HG03469 (cell line): ENCODE measurements around the gene PTGS1.
"Not testable (repeated sequence)": the region's sequence is repeated elsewhere in the genome, so short reads cannot be mapped to it uniquely, and the experiment has no call there.

ENCODE experiments used
- ATAC-seq: cut with Tn5 transposase; IDR thresholded peaks from one replicate; pipeline ENCODE4 v1.9.1; 2021; ENCODE audit warnings: mild to moderate bottlenecking, moderate library complexity, moderate number of reproducible peaks; ENCODE audit not compliant: unreplicated experiment

Gene PTGS1

DNA sequence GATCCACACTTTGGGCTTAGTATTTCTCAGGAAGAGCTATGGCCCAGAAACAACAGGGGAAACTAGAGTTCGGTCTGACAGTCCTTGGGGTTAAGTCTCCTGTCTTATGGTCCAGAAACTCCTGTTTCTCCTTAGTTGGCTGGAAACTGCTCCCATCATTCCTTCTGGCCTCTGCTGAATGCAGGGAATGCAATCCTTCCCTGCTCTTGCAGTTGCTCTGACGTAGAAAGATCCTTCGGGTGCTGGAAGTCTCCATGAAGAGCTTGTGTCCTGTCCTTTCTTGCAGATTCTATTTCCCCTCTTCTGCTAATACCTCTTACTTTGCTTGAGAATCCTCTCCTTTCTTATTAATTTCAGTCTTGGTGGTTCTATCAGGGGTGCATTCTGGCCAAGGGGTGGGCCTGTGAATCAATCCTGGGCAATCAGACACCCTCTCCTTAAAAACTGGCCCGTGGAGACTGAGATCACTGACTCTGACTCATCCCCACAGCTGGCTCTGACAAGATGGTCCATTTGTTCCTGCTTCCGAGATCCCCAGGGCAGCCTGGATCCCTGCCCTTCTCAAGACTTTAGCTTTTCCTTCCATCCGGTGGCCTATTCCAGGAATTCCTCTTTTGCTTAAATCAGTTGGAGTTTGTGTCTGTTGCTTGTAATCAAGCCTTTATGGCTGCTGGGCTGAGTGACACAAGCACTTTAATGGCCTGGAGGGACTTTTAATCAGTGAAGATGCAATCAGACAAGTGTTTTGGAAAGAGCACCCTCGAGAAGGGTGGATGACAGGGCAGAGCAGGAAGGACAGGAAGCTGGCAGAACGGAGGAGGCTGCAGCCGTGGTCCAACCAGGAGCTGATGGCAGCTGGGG lies 23.7 kb downstream of the PTGS1 start:
- no peak for ATAC-seq

DNA sequence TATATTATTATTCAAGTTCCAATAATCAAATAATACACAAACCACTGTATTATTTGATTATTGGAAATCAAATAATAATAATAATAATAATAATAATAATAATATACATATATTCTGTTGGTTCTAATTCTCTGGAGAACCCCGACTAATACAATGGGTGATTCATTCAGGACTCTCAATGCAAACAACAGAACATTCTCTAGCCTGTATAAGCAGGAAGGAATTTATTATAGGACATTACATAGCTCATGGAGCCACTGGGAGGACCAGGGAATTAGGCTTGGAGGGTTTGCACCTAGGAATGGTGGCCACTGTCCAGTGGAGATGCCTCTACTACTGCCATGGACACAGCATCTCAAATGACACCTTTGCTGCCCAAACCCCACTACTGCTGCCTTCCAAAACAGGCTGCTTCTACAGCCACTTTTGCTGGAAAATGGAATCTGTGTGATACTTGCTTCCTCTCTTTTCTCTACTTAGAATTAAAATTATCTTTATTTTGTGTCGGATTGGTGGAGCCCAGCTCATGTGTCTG lies 25.9 kb downstream of the PTGS1 start:
- no peak for ATAC-seq

DNA sequence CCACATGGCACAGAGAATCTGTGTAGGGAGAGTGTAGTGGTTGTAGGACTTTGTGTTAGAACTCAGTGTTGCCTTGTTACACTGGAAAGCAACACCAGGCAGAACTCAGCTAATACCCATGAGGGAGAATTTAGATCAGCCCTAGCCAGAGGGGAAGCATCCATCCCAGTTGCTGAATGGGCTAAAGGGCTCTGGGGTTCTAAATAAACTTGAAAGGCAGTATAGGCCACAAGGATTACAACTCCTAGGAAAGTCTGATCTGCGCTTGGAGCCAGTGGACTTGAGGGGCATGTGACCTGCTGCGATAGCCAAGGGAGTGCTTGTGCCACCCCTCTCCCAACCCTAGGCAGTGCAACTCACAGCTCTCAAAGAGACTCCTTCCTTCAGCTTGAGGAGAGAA lies 26.9 kb downstream of the PTGS1 start:
- ATAC-seq: no peak

DNA sequence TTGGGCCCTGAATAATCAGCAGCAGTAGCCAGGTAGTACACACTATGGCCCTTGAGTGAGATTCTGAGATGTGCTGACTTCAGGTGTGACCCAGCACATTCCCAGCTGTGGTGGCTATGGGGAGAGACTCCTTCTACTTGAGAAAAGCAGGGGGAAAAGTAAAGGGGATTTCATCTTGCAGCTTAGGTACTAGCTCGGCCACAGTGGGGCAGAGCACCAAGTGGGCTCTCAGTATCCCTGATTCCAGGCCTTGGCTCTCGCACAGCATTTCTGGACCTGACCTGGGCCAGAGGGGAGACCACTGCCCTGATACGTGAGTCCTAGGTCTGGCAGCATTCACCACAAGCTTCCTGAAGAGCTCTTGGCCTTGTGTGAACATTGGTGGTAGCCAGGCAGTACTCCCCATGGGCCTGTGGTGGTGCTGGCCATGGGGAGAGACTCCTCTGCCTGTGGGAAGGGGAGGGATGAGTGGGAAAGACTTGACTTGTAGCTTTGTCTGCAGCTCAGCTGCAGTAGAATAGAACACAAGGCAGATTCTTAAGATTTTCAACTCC lies 27.6 kb downstream of the PTGS1 start:
- ATAC-seq: no peak

DNA sequence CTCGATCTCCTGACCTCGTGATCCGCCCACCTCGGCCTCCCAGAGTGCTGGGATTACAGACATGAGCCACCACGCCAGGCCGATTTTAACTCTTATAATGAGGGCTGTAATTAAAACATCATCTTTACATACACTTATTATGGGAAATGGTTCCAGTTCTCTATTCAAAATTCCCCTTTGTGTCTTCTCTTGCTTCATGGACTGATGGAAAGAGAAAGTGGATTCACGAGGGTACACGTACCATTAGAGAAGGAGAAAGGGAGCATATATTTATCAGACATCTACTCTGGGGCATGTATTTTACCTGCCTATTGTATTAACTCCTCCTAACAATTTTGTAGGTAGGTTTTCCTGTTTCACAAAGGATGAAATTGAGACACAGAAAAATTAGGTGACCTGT lies 31.1 kb downstream of the PTGS1 start:
- ATAC-seq: no peak

DNA sequence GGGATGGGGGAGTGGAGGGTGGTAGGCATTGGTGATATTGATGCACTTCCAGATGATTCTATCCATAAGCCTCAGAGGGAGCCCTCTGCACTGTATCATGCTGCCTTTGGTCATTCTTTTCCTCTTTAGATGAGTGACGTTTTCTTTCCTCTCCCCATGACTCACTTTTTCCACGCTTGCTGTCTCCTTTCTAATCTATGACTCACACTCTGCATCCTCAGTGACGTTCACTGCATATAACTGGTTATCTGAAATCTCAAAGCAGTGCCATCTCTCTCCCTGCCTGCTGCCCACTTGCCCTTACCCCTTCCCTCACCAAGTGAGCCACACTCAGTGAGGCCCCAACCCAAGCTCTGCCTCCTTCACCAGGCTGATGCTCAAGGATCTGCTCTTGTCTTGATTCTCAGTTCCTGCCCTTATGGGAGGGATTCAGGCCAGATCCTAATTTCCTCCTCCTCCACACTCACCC lies 31.6 kb downstream of the PTGS1 start:
- ATAC-seq: no peak

DNA sequence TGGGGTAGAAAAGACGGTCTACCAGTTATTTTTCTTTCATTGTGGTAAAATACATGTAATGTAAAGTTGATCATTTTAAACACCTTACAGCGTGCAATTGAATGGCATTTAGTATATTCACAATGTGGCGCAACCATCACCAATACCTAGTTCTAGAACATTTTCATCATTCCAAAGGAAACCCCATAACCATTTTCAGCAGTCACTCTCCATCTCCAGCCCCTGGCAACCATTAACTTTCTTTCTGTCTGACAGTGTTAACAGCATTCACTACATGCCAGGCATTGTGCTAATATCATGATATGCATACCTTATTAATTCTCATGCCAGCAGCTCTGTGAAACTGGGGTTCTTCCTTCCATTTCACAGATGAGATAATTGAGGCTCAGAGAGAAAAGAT lies 32.0 kb downstream of the PTGS1 start:
- ATAC-seq: no peak

DNA sequence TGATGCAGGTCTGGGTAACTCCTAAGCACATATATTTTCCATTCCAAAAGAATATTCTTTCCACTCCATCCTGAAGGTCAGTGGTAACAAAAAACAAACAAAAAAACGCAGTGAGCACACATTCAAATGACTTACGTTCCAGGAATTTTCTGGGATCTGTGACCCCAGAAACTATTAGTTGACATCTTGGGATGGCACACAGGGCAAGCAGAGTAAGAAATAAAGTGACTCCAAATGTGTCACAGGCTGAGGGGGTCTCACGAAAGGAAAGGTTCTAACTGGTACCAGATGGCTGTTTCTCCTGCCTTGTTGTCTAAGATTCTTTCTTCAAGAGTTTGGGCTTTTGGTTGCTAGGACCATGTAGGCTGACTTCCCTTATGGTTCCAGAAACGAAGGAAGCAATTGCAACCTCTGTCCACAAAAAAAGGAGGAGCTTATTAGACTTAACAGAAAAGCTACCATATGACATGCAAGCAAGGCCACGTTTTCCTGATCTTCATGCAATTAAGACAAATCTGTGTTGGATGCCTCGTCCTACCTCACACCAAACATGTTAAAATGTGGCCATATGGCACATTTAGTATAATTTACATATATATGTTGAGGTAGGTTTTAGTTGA lies 32.7 kb downstream of the PTGS1 start:
- no peak for ATAC-seq

DNA sequence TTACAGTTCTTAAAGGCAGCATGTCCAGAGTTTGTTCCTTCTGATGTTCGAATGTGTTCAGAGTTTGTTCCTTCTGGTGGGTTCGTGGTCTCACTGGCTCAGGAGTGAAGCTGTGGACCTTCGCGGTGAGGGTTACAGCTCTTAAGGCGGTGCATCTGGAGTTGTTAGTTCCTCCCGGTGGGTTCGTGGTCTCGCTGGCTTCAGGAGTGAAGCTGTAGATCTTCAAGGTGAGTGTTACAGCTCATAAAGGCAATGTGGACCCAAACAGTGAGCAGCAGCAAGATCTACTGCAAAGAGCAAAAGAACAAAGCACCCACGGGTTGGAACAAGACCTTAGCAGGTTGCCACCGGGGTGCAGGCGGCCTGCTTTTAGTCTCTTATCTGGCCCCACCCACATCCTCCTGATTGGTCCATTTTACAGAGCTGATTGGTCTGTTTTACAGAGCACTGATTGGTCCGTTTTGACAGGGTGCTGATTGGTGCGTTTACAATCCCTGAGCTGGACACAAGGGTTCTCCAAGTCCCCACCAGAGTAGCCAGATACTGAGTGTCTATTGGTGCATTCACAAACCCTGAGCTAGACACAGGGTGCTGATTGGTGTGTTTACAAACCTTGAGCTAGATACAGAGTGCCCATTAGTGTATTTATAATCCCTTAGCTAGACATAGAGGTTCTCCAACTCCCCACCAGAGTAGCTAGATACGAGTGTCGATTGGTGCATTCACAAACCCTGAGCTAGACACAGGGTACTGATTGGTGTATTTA lies 34.7 kb downstream of the PTGS1 start:
- ATAC-seq: not testable (repeated sequence)

DNA sequence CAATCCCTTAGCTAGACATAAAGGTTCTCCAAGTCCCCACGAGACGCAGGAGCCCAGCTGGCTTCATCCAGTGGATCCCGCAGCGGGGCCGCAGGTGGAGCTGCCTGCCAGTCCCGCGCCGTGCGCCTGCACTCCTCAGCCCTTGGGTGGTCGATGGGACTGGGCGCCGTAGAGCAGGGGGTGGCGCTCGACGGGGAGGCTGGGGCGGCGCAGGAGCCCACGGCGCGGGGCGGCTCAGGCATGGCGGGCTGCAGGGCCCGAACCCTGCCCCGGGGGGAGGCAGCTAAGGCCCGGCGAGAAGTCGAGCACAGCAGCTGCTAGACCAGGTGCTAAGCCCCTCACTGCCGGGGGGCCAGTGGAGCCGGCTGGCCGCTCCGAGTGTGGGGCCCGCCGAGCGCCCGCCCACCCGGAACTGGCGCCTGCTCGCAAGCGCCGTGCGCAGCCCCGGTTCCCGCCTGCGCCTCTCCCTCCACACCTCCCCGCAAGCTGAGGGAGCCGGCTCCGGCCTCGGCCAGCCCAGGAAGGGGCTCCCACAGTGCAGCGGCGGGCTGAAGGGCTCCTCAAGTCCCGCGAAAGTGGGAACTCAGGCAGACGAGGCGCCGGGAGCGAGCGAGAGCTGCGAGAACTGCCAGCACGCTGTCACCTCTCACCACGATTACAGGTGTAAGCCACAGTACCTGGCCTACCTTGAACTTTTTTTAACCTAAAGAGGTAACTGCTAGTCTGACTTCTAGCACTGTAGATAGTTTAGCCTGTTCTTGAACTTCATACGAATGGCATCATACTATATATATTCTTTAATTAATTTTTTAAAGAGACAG lies 35.5 kb downstream of the PTGS1 start:
- ATAC-seq: no peak

DNA sequence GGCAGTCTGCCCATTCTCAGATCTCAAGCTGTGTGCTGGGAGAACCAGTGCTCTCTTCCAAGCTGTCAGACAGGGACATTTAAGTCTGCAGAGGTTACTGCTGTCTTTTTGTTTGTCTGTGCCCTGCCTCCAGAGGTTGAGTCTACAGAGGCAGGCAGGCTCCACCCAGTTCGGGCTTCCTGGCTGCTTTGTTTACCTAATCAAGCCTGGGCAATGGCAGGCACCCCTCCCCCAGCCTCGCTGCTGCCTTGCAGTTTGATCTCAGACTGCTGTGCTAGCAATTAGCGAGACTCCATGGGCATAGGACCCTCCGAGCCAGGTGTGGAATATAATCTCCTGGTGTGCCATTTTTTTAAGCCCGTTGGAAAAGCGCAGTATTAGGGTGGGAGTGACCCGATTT lies 43.3 kb downstream of the PTGS1 start:
- not testable (repeated sequence) for ATAC-seq

DNA sequence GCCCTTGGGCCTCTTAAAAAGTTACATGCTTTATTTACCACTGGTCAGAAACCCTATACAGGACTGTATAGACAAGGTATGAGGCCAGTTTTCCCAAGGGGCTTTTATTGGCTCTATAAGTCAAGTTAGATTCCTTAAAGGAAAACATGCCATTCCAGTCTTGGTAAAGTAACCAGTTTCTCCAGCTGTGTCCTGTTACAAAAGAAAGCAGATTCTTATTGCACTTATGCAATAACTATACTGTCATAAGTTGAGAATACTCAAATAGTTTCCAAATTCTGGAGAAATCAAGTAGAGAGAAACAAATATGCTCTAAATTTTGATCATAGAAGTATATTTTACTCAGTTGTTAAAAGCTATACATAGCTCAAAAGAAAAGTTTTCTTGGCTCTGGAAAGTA lies 47.2 kb downstream of the PTGS1 start:
- ATAC-seq: no peak

DNA sequence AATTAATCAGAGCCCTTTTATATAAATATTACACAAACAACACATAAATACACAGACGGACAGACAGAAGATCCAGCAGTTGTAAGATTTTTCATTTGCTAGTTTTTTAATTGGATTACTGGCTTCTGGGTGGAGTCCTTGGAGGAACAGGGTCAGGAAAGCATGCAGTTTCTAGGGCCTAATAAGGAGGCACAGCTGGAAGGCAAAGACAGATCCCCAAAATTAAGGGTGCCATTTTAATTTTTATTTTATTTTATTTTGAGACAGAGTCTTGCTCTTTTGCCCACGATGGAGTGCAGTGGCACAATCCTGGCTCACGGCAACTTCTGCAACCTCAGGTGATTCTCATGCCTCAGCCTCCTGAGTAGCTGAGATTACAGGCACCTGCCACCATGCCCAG lies 49.5 kb downstream of the PTGS1 start:
- ATAC-seq: no peak

DNA sequence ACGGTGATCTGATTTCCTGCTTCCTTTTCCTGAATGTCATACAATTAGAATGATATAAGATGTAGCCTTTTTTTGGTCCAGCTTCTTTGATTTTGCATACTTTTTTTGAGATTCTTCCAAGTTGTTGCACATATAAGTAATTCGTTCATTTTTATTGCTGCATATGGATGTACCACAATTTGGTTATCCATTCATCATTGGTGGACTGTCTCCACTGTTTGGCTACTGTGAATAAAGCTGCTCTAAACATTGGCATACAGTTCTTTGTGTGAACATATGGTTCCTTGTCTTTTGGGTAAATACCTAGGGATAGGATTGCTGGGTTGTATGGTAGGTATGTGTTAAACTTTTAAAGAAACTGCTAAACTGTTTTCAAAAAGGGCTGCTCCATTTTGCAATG lies 54.3 kb downstream of the PTGS1 start:
- no peak for ATAC-seq

DNA sequence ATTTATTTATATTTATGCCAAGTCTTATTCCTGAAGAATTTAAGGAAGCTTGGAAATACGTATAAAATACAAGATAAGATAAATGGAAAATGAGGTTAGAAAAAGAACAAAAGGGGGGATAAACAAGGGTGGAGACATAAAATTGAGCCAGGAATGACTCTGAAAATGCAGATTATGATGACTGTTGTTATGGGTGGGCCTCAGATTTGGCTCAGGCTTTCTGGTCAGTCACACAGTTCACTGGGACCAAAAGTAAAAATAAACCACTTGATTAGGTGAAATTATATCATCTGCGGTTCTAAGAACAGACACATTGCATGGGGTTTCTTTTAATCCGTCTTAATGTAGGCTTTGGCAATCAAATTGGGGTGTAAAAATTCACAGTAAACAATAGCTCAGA lies 55.9 kb downstream of the PTGS1 start:
- no peak for ATAC-seq

DNA sequence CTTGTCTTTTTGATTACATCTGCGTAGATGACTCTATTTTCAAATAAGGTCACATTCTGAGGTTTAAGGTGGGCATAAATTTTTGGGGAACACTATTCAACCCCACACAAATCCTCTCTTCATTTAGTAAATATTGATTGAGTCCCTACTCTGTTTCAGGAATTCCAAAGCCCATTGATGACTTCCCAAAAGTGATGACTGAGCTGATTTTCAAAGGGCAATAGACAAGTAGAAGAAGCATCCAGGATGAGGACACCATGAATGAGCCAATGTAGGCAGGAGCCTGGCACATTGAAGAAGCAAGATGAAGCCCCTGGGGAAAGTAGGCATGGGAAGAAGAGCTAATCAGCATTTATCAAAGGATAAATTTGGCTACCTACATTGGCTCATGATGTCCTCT lies 71.7 kb downstream of the PTGS1 start:
- no peak for ATAC-seq

DNA sequence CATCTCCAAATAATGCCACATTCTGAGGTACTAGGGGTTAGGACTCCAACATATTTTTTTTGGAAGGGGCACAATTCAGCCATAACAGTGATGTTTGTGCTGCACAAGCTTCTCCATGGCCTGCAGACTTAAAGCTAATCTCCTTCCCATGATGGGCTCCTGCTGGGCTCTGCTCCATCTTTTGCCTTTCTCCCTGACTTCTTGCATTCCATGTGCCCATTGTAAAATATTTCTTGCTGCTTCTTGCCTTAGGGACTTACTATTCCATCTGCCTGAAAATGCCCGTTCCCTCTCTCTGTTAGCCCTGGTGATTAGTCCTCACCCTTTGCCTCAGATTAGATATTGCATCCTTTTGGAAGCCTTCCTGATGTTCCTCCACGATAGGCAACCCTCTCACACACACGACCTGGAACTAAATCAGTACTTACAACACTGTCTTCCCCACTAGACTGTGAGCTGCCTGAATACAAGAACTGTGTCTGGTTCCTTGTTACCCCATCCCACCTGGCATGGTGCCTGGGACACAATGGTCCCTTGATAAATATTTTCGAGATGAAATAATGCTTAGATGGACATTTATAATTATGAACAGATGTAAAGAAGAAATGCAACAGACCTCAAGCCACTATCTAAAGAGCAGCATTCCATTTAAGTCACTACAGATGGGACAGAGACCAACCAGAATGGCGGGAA lies 73.4 kb downstream of the PTGS1 start:
- ATAC-seq: no peak
